GM18867 (cell line): ENCODE results near the gene SGCA.

Experiments used
- ATAC-seq: cut with Tn5 transposase; IDR thresholded peaks from one replicate; pipeline ENCODE4 v1.9.1; 2021; ENCODE audit warnings: mild to moderate bottlenecking, moderate library complexity; ENCODE audit not compliant: unreplicated experiment

Gene SGCA

DNA sequence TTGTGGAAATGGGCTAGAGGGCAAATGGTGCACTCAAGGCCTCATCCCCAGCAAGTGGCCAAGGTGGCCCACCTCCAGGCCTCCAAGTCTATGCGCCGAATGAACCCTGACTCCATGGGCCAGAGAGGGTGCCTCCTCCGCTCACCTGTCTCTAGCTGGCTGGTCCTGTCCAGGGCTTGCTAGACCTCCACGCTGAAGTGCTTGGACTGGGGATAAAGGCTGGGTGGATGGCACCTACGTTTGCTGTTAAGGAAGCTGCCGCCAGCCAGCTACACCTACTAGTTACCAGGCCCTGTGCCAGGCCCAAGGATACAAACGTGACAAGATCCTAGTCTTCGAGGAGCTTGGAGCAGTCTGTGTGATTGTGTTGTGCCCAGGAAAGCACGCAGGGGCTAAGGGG, 739 bp upstream of the SGCA start:
- ATAC-seq: no peak

- ATAC-seq: no peak
These were observed 339 bp upstream of the SGCA start for GRCh38 chr17:50165466-50165865.

GRCh38 chr17:50166518-50167181, 845 bp downstream of the SGCA start:
- ATAC-seq: no peak

DNA sequence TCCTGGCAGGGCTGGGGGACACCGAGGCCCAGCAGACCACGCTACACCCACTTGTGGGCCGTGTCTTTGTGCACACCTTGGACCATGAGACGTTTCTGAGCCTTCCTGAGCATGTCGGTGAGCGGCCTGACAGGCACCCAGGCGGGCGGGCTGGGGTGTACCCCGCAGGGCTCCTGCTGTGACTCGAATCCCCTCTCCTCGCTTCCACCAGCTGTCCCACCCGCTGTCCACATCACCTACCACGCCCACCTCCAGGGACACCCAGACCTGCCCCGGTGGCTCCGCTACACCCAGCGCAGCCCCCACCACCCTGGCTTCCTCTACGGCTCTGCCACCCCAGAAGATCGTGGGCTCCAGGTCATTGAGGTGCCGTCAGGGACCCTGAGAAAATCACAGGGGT, 1.6 kb downstream of the SGCA start:
- no peak for ATAC-seq

DNA sequence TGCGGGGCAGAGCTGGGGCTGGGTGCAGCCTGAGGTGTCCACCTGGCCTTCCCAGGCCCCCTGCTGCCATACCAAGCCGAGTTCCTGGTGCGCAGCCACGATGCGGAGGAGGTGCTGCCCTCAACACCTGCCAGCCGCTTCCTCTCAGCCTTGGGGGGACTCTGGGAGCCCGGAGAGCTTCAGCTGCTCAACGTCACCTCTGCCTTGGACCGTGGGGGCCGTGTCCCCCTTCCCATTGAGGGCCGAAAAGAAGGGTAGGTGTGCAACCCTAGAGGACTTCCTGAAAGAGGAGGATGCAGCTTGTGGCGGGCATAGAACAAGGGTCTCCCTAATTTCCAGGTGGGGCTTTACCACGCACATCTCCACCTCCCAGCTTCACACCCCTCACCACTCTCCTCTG, 2.5 kb downstream of the SGCA start:
- ATAC-seq: no peak

GRCh38 chr17:50169121-50169764, 3.4 kb downstream of the SGCA start:
- no peak for ATAC-seq

GRCh38 chr17:50169881-50170459, 4.2 kb downstream of the SGCA start:
- ATAC-seq: no peak

GRCh38 chr17:50170662-50171370, 5.0 kb downstream of the SGCA start:
- peak; percentile 63 for ATAC-seq

DNA sequence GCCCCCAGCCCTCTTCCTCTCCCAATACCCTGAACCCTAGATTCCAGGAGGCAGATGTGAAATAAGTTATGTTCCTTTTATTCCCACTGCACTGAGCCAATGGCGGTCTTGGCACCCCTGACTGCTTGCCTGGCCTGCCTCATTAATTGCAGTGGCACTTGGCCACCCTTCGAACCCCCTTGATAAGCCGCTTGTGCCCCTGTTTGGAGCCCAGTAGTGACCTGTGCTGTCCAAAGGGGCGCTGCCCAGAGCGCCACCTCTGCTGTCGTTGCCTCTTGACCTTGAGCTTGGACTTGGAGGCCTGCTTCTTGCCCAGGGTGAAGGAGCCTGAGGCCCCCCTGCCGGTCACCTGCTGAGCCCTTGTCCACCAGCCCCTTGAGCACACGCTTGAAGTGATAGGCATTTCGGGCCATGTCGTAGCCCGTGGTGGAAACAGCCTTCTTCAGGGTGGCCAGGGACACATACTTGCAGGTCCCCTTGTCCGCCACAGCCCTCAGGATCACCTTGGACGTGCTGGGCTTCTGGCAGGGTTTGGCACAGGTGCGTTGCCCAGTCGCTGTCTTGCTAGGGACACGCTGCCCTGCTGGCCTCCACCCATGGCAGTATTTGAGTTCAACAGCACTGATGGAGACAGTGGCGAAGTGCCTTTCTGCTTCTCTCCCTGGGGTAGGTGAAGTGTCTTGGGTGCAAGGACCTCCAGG, 5.7 kb downstream of the SGCA start:
- no peak for ATAC-seq

GRCh38 chr17:50172130-50172529, 6.3 kb downstream of the SGCA start:
- no peak for ATAC-seq

- no peak for ATAC-seq
These were observed 7.1 kb downstream of the SGCA start for GRCh38 chr17:50172936-50173334.

DNA sequence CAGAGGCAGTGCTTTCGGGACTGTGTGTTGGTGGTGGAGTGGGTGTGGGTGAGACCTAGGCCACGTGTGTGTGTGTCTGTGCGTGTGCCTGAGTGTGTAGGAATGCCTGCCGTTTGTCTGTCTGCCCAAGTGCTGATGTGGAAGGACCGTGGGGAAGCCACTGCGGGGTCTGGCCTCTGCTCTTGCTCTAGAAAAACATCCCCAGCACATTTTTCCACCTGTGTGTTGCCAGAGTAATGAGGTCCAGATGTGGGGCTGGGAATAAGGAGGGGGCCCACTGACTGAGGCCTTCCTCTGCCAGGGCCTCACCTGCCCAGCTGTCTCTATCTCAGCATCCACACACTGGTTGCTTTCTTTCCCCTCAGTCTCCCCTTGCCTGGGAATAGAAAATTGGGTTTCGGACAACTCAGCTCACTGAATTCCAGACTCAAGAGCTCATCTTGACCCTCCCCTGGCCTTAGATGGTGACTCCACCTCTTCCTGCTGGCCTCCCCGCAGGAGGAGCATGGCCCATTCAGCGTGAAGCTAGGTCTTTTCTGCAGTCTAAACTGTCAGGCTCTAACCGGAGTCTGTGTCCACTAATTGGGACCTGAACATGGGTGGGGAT, 7.6 kb downstream of the SGCA start:
- ATAC-seq: no peak

DNA sequence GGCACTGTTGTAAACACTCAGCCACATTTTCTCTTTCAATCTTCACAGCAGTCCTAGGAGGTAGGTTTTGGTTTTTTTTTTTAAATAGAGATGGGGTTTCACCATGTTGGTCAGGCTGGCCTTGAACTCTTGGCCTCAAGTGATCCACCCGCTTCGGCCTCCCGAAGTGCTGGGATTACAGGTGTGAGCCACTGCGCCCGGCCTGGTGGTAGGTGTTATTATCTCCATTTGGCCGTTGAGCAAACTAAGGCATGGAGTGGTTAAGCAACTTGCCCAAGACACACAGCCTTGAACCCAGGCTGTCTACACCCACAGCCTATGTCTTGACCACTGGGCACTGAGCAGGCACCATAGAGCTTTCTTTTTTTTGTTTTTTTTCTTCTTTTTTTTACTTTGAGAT, 8.6 kb downstream of the SGCA start:
- no peak for ATAC-seq

DNA sequence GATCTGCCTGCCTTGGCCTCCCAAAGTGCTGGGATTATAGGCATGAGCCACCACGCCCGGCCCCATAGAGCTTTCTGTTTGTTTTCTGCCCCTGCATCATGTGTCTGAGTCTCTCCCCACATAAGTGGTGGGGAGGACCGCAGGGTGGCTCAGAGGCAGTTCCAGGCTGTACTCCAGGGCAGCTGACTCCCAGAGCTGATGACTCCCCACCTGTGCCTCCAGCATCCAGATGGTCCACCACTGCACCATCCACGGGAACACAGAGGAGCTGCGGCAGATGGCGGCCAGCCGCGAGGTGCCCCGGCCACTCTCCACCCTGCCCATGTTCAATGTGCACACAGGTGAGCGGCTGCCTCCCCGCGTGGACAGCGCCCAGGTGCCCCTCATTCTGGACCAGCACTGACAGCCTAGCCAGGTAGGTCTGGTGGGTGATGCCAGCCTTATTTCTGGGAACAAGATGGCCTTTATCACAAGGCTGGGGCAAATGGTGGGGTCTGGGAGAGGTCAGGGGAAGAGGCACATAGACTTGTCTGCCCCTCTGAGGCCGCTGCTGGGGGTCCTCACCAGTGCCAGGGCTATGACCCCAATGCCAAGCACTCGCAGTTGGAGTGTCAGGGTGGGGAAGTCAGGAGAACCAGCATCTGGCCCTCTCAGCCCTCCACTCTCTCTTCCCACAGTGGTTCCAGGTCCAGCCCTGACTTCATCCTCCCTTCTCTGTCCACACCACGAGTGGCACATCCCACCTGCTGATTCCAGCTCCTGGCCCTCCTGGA, 9.4 kb downstream of the SGCA start:
- no peak for ATAC-seq

- ATAC-seq: no peak
These were observed 11.0 kb downstream of the SGCA start for GRCh38 chr17:50176559-50177357.

DNA sequence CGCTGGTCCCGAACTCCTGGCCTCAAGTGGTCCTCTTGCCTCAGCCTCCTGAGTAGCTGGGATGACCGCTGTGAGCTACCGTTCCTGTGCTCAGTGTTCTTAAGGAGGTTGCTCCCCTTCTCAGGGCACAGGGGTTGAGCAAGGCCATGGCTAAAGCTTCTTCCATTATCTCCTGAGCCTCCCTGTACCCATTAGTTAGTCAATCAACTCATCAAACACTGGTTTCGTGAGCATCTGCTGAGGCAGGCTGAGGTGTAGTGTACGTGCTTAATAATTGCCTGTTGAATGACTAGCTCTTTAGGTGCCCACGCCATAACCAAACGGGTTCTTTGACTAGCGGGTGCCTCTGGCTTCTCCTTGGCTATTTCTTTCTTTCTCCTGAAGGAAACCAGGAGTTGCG, 11.7 kb downstream of the SGCA start:
- ATAC-seq: no peak

DNA sequence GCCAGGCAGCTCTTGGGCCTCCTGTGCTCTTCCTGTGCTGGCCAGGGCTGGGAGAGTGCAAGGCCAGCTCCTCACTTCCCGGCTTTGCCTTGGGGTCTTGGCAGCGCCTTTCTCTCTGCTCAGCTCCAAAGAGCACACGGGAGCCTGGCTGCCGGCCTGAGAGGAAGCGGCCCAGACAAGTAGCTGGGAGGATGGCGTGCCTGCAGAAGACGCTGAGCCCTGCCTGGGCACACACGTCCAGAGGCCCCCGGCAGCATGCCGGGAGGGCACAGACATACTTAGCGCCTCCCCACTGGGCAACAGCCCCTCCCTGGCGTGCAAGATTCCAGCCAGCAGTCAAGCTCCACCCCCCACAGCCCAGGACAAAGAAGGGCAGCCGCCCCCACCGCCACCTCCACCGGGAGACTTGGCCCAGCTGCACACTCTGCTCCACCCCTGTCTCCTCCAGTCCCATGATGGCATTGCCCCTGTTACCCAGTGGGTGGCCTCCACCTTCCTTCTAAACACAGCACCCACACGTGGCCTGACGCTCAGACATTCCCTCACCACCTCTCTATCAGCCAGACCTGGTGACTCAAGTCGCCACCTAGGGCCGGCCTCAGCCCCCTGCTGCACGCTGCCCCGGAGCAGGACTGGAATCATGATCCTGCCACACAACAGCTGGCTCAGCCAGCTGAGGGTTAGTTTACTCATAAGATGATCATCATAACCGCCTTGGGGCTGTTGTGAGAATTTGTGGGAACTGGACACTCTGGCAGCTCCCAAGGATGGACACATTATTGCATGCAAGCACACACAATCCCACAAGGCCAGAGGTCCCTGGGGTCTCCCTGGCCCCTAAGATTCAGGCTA, 12.4 kb downstream of the SGCA start:
- no peak for ATAC-seq

GRCh38 chr17:50180111-50180510, 14.3 kb downstream of the SGCA start:
- ATAC-seq: no peak
